ENCODE data around the gene CRBN.

Gene CRBN

GRCh38 chr3:3113042-3113709 lies 66.3 kb downstream of the CRBN start:
- Histone ChIP-seq H4K20me1 (ENCODE audit: insufficient read depth, low read length) (no peaks in the 10 kb centered on the region), H3K4me3 (ENCODE audit: low read length) (no peak overlapping the region), H3K27me3 (replicated peaks; ENCODE audit: insufficient read depth, low read length) (no peaks in the 10 kb centered on the region), H3K4me1 (ENCODE audit: low read length) (no peaks in the 10 kb centered on the region), H3K9me3 (replicated peaks; ENCODE audit: insufficient read depth, low read length) (no peaks in the 10 kb centered on the region), H3K36me3 (replicated peaks; ENCODE audit: insufficient read depth, low read length) (no peaks in the 10 kb centered on the region), H3K79me2 (ENCODE audit: low read length) (no peaks in the 10 kb centered on the region), H3K9ac (ENCODE audit: low read length) (no peak overlapping the region), H2AFZ (ENCODE audit: low read length) (no peak overlapping the region), H3K4me2 (ENCODE audit: low read depth, low read length) (no peak overlapping the region), H3K9me2 (replicated peaks; ENCODE audit: insufficient read depth, low read length) (no peaks in the 10 kb centered on the region), H3K27ac (ENCODE audit: low read length) (no peak overlapping the region), H3F3A (ENCODE audit: insufficient read depth, low read length) (no peaks in the 10 kb centered on the region)
- no peak for DNase-seq
- TF ChIP-seq EZH2phosphoT487 (IDR thresholded peaks at IDR 0.05; ENCODE audit: low read length) (no peak), CTCF (IDR thresholded peaks at IDR 0.05; ENCODE audit: low read length) (no peak), EZH2 (optimal IDR thresholded peaks at IDR 0.05; ENCODE audit: low read depth, low read length) (no peak)

- no peak overlapping the region for H3K4me2 ChIP-seq (ENCODE audit: low read depth, low read length)
- no peak for TF ChIP-seq CTCF (IDR thresholded peaks at IDR 0.05; ENCODE audit: low read length)
- no peak for TF ChIP-seq EZH2 (optimal IDR thresholded peaks at IDR 0.05; ENCODE audit: low read depth, low read length)
- no peak for TF ChIP-seq EZH2phosphoT487 (IDR thresholded peaks at IDR 0.05; ENCODE audit: low read length)
- H3K4me1 ChIP-seq (ENCODE audit: low read length), result no peaks in the 10 kb centered on the region
- DNase-seq, result no peak
- H4K20me1 ChIP-seq (ENCODE audit: insufficient read depth, low read length), result no peaks in the 10 kb centered on the region
- no peaks in the 10 kb centered on the region for H3K9me3 ChIP-seq (replicated peaks; ENCODE audit: insufficient read depth, low read length)
- no peak overlapping the region for H3K9ac ChIP-seq (ENCODE audit: low read length)
- no peak overlapping the region for H2AFZ ChIP-seq (ENCODE audit: low read length)
- no peaks in the 10 kb centered on the region for H3K36me3 ChIP-seq (replicated peaks; ENCODE audit: insufficient read depth, low read length)
- H3K27ac ChIP-seq (ENCODE audit: low read length), result no peak overlapping the region
- H3K4me3 ChIP-seq (ENCODE audit: low read length), result no peak overlapping the region
- no peaks in the 10 kb centered on the region for H3K27me3 ChIP-seq (replicated peaks; ENCODE audit: insufficient read depth, low read length)
- no peaks in the 10 kb centered on the region for H3F3A ChIP-seq (ENCODE audit: insufficient read depth, low read length)
- no peaks in the 10 kb centered on the region for H3K79me2 ChIP-seq (ENCODE audit: low read length)
- H3K9me2 ChIP-seq (replicated peaks; ENCODE audit: insufficient read depth, low read length), result no peaks in the 10 kb centered on the region
These were observed 68.6 kb downstream of the CRBN start for GRCh38 chr3:3110749-3111361.

DNA sequence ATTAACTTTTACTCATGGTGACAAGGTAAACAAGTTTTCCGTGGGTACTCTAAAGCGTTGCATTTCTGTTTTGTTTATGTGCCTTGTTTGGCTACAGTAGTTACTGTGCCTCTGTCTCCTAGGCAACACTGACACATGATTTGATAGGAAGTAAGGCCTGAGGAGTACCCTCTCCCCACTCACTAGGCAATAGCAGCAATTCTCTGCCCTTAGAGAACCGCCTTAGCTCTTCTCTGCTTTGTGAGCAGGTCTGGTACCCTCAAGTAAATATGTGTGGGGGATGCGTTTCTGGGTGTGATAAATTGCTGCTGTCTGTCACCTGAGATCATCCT lies 69.2 kb downstream of the CRBN start, which contains the start of gene IL5RA:
TSS of gene IL5RA (minus strand) at position 76 of the 332 bp plus-strand sequence. CDS start 5,390 bp downstream, outside the sequence.
- Histone ChIP-seq H3K79me2 (ENCODE audit: low read length) (no peaks in the 10 kb centered on the region), H3K9me2 (replicated peaks; ENCODE audit: insufficient read depth, low read length) (no peaks in the 10 kb centered on the region), H3K9me3 (replicated peaks; ENCODE audit: insufficient read depth, low read length) (no peaks in the 10 kb centered on the region), H3K4me3 (ENCODE audit: low read length) (no peak within 1 kb of the TSS), H3K4me2 (ENCODE audit: low read depth, low read length) (no peak within 1 kb of the TSS), H3K27me3 (replicated peaks; ENCODE audit: insufficient read depth, low read length) (no peaks in the 10 kb centered on the region), H3K27ac (ENCODE audit: low read length) (no peak within 1 kb of the TSS), H4K20me1 (ENCODE audit: insufficient read depth, low read length) (no peaks in the 10 kb centered on the region), H3K4me1 (ENCODE audit: low read length) (no peaks in the 10 kb centered on the region), H3K36me3 (replicated peaks; ENCODE audit: insufficient read depth, low read length) (no peaks in the 10 kb centered on the region), H3F3A (ENCODE audit: insufficient read depth, low read length) (no peaks in the 10 kb centered on the region), H2AFZ (ENCODE audit: low read length) (no peak within 1 kb of the TSS), H3K9ac (ENCODE audit: low read length) (no peak within 1 kb of the TSS)
- TF ChIP-seq EZH2 (optimal IDR thresholded peaks at IDR 0.05; ENCODE audit: low read depth, low read length), result no peak
- no peak for TF ChIP-seq EZH2phosphoT487 (IDR thresholded peaks at IDR 0.05; ENCODE audit: low read length)
- TF ChIP-seq CTCF (IDR thresholded peaks at IDR 0.05; ENCODE audit: low read length), result no peak
- no peak for DNase-seq

Measured in MM.1S (cell line).